Endothelial cell of umbilical vein (primary cell): ENCODE data around the gene MAML2.

Source experiments
- CTCF ChIP-seq, 2 donors: IDR thresholded peaks; 1 replicate in 1 of 2; 2 replicates in 1 of 2; pipeline ENCODE4 v1.5.1; 2011; ENCODE audit warnings: low read length in 2 of 2, mild to moderate bottlenecking in 2 of 2, moderate library complexity in 2 of 2, control low read depth in 1 of 2, inconsistent platforms in 1 of 2, low read depth in 1 of 2; ENCODE audit not compliant: insufficient read depth in 1 of 2; ENCODE audit errors: extremely low read depth in 1 of 2
- EZH2 ChIP-seq: IDR thresholded peaks from 2 replicates; pipeline ENCODE4 v1.6.1; 2012; ENCODE audit warnings: borderline replicate concordance, low read depth, mild to moderate bottlenecking, moderate library complexity, low read length, inconsistent platforms; ENCODE audit not compliant: severe bottlenecking
- MAX ChIP-seq: IDR thresholded peaks from 2 replicates; pipeline ENCODE4 v1.6.1; 2011; ENCODE audit not compliant: insufficient read depth, insufficient read length
- POLR2A ChIP-seq: IDR thresholded peaks from 2 replicates; pipeline ENCODE4 v1.6.1; 2012; ENCODE audit warnings: low read depth, mild to moderate bottlenecking, control low read depth, low read length

- TF ChIP-seq CTCF (IDR thresholded peaks at IDR 0.05; ENCODE audit: extremely low read depth in 1 of 2, insufficient read depth in 1 of 2, low read depth in 1 of 2, low read length in 2 of 2) (no peak), EZH2 (no peak), POLR2A (no peak), MAX (no peak)
Observed at GRCh38 chr11:96137373-96137772, 205.6 kb downstream of the MAML2 start.
